Choroid plexus epithelial cell (primary cell): ENCODE measurements around the gene BCAR3.

Source experiments
- DNase-seq: peaks from one replicate; pipeline ENCODE4 v3.0.0-alpha.2; 2010; ENCODE audit warnings: low read depth
- H3K4me3 ChIP-seq: 2 replicates; pipeline ENCODE4 v1.5.1; 2011; ENCODE audit warnings: low read depth, mild to moderate bottlenecking, control low read depth, low read length, moderate library complexity
- TF ChIP-seq, protein P1 (sequence below): conservative IDR thresholded peaks from 2 replicates; pipeline ENCODE4 v1.5.1; 2011; ENCODE audit warnings: low read depth, mild to moderate bottlenecking, control low read depth, inconsistent platforms, low read length, moderate library complexity

The BCAR3 gene

GRCh38 chr1:93533677-93534076, 148.0 kb downstream of the BCAR3 start:
- DNase-seq, result no peak
- TF ChIP-seq, protein P1, sequence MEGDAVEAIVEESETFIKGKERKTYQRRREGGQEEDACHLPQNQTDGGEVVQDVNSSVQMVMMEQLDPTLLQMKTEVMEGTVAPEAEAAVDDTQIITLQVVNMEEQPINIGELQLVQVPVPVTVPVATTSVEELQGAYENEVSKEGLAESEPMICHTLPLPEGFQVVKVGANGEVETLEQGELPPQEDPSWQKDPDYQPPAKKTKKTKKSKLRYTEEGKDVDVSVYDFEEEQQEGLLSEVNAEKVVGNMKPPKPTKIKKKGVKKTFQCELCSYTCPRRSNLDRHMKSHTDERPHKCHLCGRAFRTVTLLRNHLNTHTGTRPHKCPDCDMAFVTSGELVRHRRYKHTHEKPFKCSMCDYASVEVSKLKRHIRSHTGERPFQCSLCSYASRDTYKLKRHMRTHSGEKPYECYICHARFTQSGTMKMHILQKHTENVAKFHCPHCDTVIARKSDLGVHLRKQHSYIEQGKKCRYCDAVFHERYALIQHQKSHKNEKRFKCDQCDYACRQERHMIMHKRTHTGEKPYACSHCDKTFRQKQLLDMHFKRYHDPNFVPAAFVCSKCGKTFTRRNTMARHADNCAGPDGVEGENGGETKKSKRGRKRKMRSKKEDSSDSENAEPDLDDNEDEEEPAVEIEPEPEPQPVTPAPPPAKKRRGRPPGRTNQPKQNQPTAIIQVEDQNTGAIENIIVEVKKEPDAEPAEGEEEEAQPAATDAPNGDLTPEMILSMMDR, result no peak

DNA sequence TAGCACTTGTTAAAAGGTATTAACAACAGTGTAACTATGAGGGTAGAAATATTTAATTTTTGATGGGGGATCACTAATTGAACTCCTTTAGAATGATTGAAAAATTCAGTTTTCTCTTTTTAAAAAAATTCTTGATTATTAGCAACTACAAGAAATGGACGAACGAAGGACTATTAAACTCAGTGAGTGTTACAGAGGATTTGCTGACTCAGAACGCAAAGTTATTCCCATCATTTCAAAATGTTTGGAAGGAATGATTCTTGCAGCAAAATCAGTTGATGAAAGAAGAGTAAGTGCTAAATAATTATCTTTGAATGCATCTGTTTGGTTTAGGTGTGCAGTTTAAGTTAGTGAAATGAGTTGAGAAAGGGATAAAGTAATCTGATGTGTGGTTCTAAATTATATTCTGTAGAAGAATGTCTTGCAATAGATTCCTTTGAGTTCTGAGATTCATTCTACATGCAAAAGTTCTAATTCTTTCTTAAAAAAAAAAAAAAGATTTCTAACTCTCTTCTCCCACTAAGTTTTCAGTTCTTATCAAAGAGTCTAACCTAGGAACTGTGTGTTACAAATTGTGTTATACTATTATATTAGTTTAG, 148.8 kb downstream of the BCAR3 start:
- no peak for DNase-seq
- H3K4me3 ChIP-seq, result no peak overlapping the region
- TF ChIP-seq, protein P1, result no peak

More at GRCh38 chr1:93533677-93534076, 148.0 kb downstream of the BCAR3 start:
- no peak overlapping the region for H3K4me3 ChIP-seq

DNA sequence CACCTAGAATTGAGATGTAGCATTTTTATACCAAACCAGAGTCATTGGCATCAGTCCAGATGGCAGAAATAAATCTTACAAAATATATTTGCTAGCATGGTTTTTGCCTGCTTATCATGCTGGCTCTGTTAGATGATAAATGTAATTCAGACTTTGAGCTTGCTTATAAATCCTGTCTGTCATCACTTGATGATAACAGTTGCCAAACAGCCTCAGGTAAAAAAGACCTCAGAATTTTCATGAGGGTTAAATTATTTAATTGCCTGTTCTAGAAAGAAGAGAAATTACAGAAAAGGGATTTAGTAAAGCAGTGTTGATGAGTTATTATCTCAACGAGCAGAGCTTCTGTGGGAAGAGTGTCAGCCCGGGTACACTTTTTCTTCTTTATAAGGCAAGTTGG, 150.4 kb downstream of the BCAR3 start:
- DNase-seq, result no peak
- TF ChIP-seq, protein P1, result no peak
- no peak overlapping the region for H3K4me3 ChIP-seq

DNA sequence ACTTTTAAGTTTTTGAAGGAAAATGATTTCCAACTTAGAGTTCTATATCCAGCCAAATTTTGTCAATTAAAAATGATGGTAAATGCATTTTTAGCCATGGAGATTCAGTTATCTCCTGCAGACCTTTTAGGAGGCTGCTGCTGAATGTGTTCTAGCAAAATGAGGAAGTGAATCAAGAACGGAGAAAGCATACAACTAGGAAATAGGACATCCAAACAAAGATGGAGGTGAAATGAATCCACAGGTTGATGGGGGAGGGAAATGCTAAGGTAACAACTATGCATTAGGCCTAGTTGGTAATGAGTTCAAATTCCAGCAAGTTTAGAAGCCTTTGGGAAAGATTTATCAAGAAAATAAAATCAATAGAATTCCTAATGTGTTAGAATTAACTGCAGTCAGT, 153.2 kb downstream of the BCAR3 start:
- no peak overlapping the region for H3K4me3 ChIP-seq
- TF ChIP-seq, protein P1, result no peak
- DNase-seq, result no peak

GRCh38 chr1:93526431-93526830, 155.2 kb downstream of the BCAR3 start:
- DNase-seq, result no peak
- H3K4me3 ChIP-seq, result no peak overlapping the region
- TF ChIP-seq, protein P1, result no peak

- no peak overlapping the region for H3K4me3 ChIP-seq
- no peak for DNase-seq
- TF ChIP-seq, protein P1, result no peak
Measured at GRCh38 chr1:93525431-93525830, 156.2 kb downstream of the BCAR3 start.

DNA sequence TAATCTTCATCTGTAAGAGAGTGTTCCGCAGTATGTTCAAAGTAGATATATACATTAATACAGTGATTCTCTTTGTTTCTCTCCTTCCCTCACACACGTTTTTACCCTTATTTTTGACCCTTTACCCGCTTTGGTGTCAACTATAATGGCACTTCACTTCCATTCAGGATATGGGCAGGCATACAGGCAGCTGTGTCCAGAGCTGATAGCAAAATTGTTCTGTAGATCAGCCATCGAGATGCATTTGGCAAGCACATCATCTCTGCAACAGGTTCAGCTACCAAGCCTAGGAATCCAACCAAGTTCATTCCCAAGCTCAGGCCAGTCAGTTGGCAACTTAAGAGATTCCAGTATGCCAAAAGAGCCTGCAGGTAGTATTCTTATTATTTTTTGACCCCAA, 158.9 kb downstream of the BCAR3 start:
- H3K4me3 ChIP-seq, result no peak overlapping the region
- no peak for DNase-seq
- TF ChIP-seq, protein P1, result no peak
